HTR-8/SVneo (cell line): Measurements from ENCODE around the gene DNASE1L3.

Experiments used
- DNase-seq: peaks from one replicate; pipeline ENCODE4 v3.0.0; 2011; ENCODE audit warnings: low spot score, mixed read lengths; ENCODE audit not compliant: insufficient read length
- FAIRE-seq: peaks from 2 replicates; lab custom pipeline; 2011; peaks lifted over from hg19 to GRCh38; lab: Jason Lieb, UNC

The DNASE1L3 gene

GRCh38 chr3:58164199-58164879 lies 46.4 kb downstream of the DNASE1L3 start:
- no peak for DNase-seq
- peak; percentile 31 for FAIRE-seq

GRCh38 chr3:58163234-58163633 lies 47.5 kb downstream of the DNASE1L3 start:
- FAIRE-seq (no peak), DNase-seq (no peak)

- DNase-seq (peak; percentile 86), FAIRE-seq (peak; percentile 94)
Observed at GRCh38 chr3:58161435-58162398, 49.1 kb downstream of the DNASE1L3 start.

GRCh38 chr3:58160399-58160798 lies 50.4 kb downstream of the DNASE1L3 start:
- FAIRE-seq: no peak
- DNase-seq: no peak

- no peak for DNase-seq
- no peak for FAIRE-seq
Observed at GRCh38 chr3:58158442-58159153, 52.2 kb downstream of the DNASE1L3 start.

- FAIRE-seq: no peak
- no peak for DNase-seq
Observed at GRCh38 chr3:58157700-58158099, 53.1 kb downstream of the DNASE1L3 start.

GRCh38 chr3:58155838-58156237 lies 54.9 kb downstream of the DNASE1L3 start:
- no peak for FAIRE-seq
- DNase-seq: no peak

- no peak for FAIRE-seq
- no peak for DNase-seq
Observed at GRCh38 chr3:58154626-58155449, 55.9 kb downstream of the DNASE1L3 start.

- FAIRE-seq: no peak
Observed at GRCh38 chr3:58153371-58153770, 57.4 kb downstream of the DNASE1L3 start.

GRCh38 chr3:58152225-58153015 lies 58.4 kb downstream of the DNASE1L3 start:
- DNase-seq: no peak

More at GRCh38 chr3:58153371-58153770, 57.4 kb downstream of the DNASE1L3 start:
- no peak for DNase-seq

GRCh38 chr3:58151637-58152036 lies 59.1 kb downstream of the DNASE1L3 start:
- FAIRE-seq (no peak), DNase-seq (no peak)

More at GRCh38 chr3:58152225-58153015, 58.4 kb downstream of the DNASE1L3 start:
- no peak for FAIRE-seq

- no peak for FAIRE-seq
- no peak for DNase-seq
Observed at GRCh38 chr3:58150810-58151199, 60.0 kb downstream of the DNASE1L3 start.

GRCh38 chr3:58150130-58150809 lies 60.5 kb downstream of the DNASE1L3 start:
- no peak for FAIRE-seq
- DNase-seq: no peak

- FAIRE-seq (peak; percentile 67), DNase-seq (no peak)
Observed at GRCh38 chr3:58148049-58148448, 62.7 kb downstream of the DNASE1L3 start.

- DNase-seq (no peak), FAIRE-seq (no peak)
Observed at GRCh38 chr3:58144478-58145325, 66.1 kb downstream of the DNASE1L3 start.

- FAIRE-seq: no peak
- no peak for DNase-seq
Observed at GRCh38 chr3:58143417-58144055, 67.2 kb downstream of the DNASE1L3 start.
